H1 (cell line): ENCODE results near the gene KLHL8. TPM values are rescaled to one million over a fixed set of nuclear protein-coding genes. Genes with fewer than 3 reads are reported as not detected.

Source experiments
- CTCF ChIA-PET: fragments of 300-600 bp; sonication (Branson Sonifier 250); formaldehyde crosslinking; loops from one replicate; lab custom pipeline; 2021; ENCODE audit not compliant: partially characterized antibody; lab: Charles Lee
- POLR2A ChIA-PET: fragments of 300-600 bp; sonication (Branson Sonifier 250); formaldehyde crosslinking; loops from one replicate; lab custom pipeline; 2021; ENCODE audit warnings: inconsistent platforms; ENCODE audit not compliant: partially characterized antibody; lab: Charles Lee
- DNase-seq, 2 experiments: peaks; one replicate each; pipeline versions ENCODE4 v3.0.0 to v3.0.0-alpha.2; 2010 to 2022; ENCODE audit warnings: low spot score in 2 of 2, low read depth in 1 of 2, mixed read lengths in 1 of 2
- FAIRE-seq: peaks from 2 replicates; lab custom pipeline; 2011; peaks lifted over from hg19 to GRCh38; lab: Jason Lieb, UNC
- H2AFZ ChIP-seq: 2 replicates; pipeline ENCODE4 v1.8.1; 2012; ENCODE audit warnings: low read length, inconsistent platforms
- H2AK5ac ChIP-seq: 2 replicates; pipeline ENCODE4 v1.6.1; 2013; ENCODE audit warnings: low read depth, low read length
- H2BK120ac ChIP-seq: replicated peaks from 2 replicates; pipeline ENCODE3; 2013; ENCODE audit warnings: low read depth, low read length, inconsistent platforms
- H2BK12ac ChIP-seq: 2 replicates; pipeline ENCODE4 v1.6.1; 2013; ENCODE audit warnings: low read depth, low read length
- H2BK15ac ChIP-seq: 2 replicates; pipeline ENCODE4 v1.6.1; 2013; ENCODE audit warnings: low read length
- H2BK20ac ChIP-seq: 2 replicates; pipeline ENCODE4 v1.6.1; 2013; ENCODE audit warnings: low read length
- H2BK5ac ChIP-seq: 2 replicates; pipeline ENCODE4 v1.6.1; 2013; ENCODE audit warnings: low read depth, low read length
- H3K14ac ChIP-seq: 2 replicates; pipeline ENCODE4 v1.6.1; 2013; ENCODE audit warnings: inconsistent platforms; ENCODE audit not compliant: insufficient read length
- H3K18ac ChIP-seq: 2 replicates; pipeline ENCODE4 v1.6.1; 2013; ENCODE audit warnings: low read length; ENCODE audit errors: extremely low read depth
- H3K23ac ChIP-seq: 2 replicates; pipeline ENCODE4 v1.6.1; 2013; ENCODE audit warnings: inconsistent platforms; ENCODE audit not compliant: insufficient read length
- H3K23me2 ChIP-seq: 2 replicates; pipeline ENCODE4 v1.6.1; 2013; ENCODE audit warnings: low read depth, low read length
- H3K27ac ChIP-seq: 2 replicates; pipeline ENCODE4 v1.6.1; 2011; ENCODE audit warnings: low read depth, low read length, inconsistent platforms
- H3K27me3 ChIP-seq, 4 experiments: replicated peaks in 1 of 4; 1 replicate in 1 of 4; 2 replicates in 3 of 4; pipeline versions ENCODE4 v1.6.1 to v1.8.1; 2011 to 2013; ENCODE audit warnings: low read length in 3 of 4, mild to moderate bottlenecking in 3 of 4, inconsistent platforms in 2 of 4, mixed read lengths in 2 of 4, moderate library complexity in 1 of 4; ENCODE audit not compliant: control insufficient read depth in 3 of 4, insufficient read depth in 3 of 4; ENCODE audit errors: extremely low read depth in 1 of 4
- H3K36me3 ChIP-seq, 4 experiments: 2 replicates each; pipeline versions ENCODE4 v1.6.1 to v1.8.1; 2011 to 2013; ENCODE audit warnings: mild to moderate bottlenecking in 4 of 4, low read length in 3 of 4, moderate library complexity in 2 of 4, control low read depth in 1 of 4, inconsistent platforms in 1 of 4; ENCODE audit not compliant: insufficient read depth in 4 of 4, control insufficient read depth in 2 of 4
- H3K4ac ChIP-seq: replicated peaks from 2 replicates; pipeline ENCODE3; 2013; ENCODE audit warnings: low read length, low read depth, mixed read lengths, inconsistent platforms; ENCODE audit not compliant: insufficient read length
- H3K4me1 ChIP-seq, 4 experiments: replicated peaks in 1 of 4; 1 replicate in 1 of 4; 2 replicates in 3 of 4; pipeline versions ENCODE4 v1.6.1 to v1.8.1; 2011 to 2013; ENCODE audit warnings: low read length in 3 of 4, inconsistent platforms in 2 of 4, mixed read lengths in 1 of 4; ENCODE audit not compliant: insufficient read depth in 4 of 4, control insufficient read depth in 3 of 4
- H3K4me2 ChIP-seq, 2 experiments: 2 replicates each; pipeline versions ENCODE4 v1.6.1 to v1.8.1; 2011 to 2013; ENCODE audit warnings: low read depth in 2 of 2, low read length in 2 of 2, control low read depth in 1 of 2, inconsistent platforms in 1 of 2, mild to moderate bottlenecking in 1 of 2; ENCODE audit not compliant: insufficient read depth in 1 of 2
- H3K4me3 ChIP-seq, 4 experiments: fragments of 200-600, 300-600 bp in 1 of 4; sonication (generic), shearing (Covaris generic), sonication (Bioruptor Twin) in 1 of 4; 2 replicates each; pipeline versions ENCODE4 v1.5.1 to v1.8.1; 2011 to 2016; ENCODE audit warnings: low read length in 4 of 4, low read depth in 3 of 4, control low read depth in 2 of 4, inconsistent platforms in 2 of 4, mild to moderate bottlenecking in 2 of 4, mixed read lengths in 1 of 4, moderate library complexity in 1 of 4; ENCODE audit not compliant: insufficient read depth in 2 of 4; ENCODE audit errors: extremely low read depth in 1 of 4
- H3K56ac ChIP-seq: replicated peaks from 2 replicates; pipeline ENCODE3; 2013; ENCODE audit warnings: low read depth, mild to moderate bottlenecking, mixed read lengths, low read length, inconsistent platforms; ENCODE audit not compliant: insufficient read length
- H3K79me1 ChIP-seq: 2 replicates; pipeline ENCODE4 v1.6.1; 2013; ENCODE audit warnings: low read depth, low read length, control low read depth
- H3K79me2 ChIP-seq, 2 experiments: 2 replicates each; pipeline versions ENCODE4 v1.6.1 to v1.8.1; 2012 to 2013; ENCODE audit warnings: low read length in 2 of 2, mild to moderate bottlenecking in 2 of 2, inconsistent platforms in 1 of 2; ENCODE audit not compliant: insufficient read depth in 2 of 2, control insufficient read depth in 1 of 2
- H3K9ac ChIP-seq, 4 experiments: replicated peaks in 1 of 4; 1 replicate in 1 of 4; 2 replicates in 3 of 4; pipeline versions ENCODE4 v1.6.1 to v1.8.1; 2011 to 2013; ENCODE audit warnings: low read depth in 3 of 4, low read length in 3 of 4, control low read depth in 2 of 4, mild to moderate bottlenecking in 2 of 4, moderate library complexity in 2 of 4, inconsistent platforms in 1 of 4; ENCODE audit errors: extremely low read depth in 1 of 4
- H3K9me3 ChIP-seq, 2 experiments: 2 replicates each; pipeline versions ENCODE4 v1.6.1 to v1.8.1; 2012 to 2013; ENCODE audit warnings: mild to moderate bottlenecking in 2 of 2, moderate library complexity in 2 of 2, control low read depth in 1 of 2, inconsistent platforms in 1 of 2, low read depth in 1 of 2, low read length in 1 of 2, mixed read lengths in 1 of 2; ENCODE audit not compliant: insufficient read depth in 2 of 2
- H4K20me1 ChIP-seq, 2 experiments: replicated peaks in 1 of 2; 2 replicates each; pipeline versions ENCODE3 to v1.8.1; 2011 to 2013; ENCODE audit warnings: inconsistent platforms in 2 of 2, low read length in 2 of 2, mild to moderate bottlenecking in 1 of 2; ENCODE audit not compliant: insufficient read depth in 2 of 2, control insufficient read depth in 1 of 2
- H4K5ac ChIP-seq: 2 replicates; pipeline ENCODE4 v1.6.1; 2013; ENCODE audit warnings: low read length, low read depth, mixed read lengths, inconsistent platforms; ENCODE audit not compliant: insufficient read length
- H4K8ac ChIP-seq: 2 replicates; pipeline ENCODE4 v1.8.0; 2013; ENCODE audit warnings: mild to moderate bottlenecking, moderate library complexity, low read length, inconsistent platforms; ENCODE audit not compliant: insufficient read depth; ENCODE audit errors: extremely low read depth
- H4K91ac ChIP-seq: replicated peaks from 2 replicates; pipeline ENCODE3; 2013; ENCODE audit warnings: low read length, mixed read lengths, inconsistent platforms; ENCODE audit not compliant: insufficient read length
- FOSL1 ChIP-seq: IDR thresholded peaks from 2 replicates; pipeline ENCODE4 v1.6.1; 2011; ENCODE audit warnings: mild to moderate bottlenecking, low read depth, low read length, moderate library complexity; ENCODE audit not compliant: insufficient read depth
- RAD21 ChIP-seq, 2 experiments: IDR thresholded peaks in 1 of 2; conservative IDR thresholded peaks in 1 of 2; 2 replicates each; pipeline ENCODE4 v1.6.1; 2011; ENCODE audit warnings: low read depth in 2 of 2, low read length in 2 of 2, improper control_type of control experiment in 1 of 2, inconsistent platforms in 1 of 2, mild to moderate bottlenecking in 1 of 2, moderate library complexity in 1 of 2
- WGBS, 2 experiments: shearing (Covaris generic) in 1 of 2; methylation state at CpG; one replicate each; pipeline versions ENCODE4 v1.1.6 to v1.1.7; 2013 to 2015; ENCODE audit warnings: low lambda C conversion rate in 2 of 2, mixed read lengths in 2 of 2, inconsistent platforms in 1 of 2, low coverage in 1 of 2, missing lambda C conversion rate in 1 of 2; ENCODE audit not compliant: insufficient replicate concordance in 2 of 2, insufficient coverage in 1 of 2, insufficient read length in 1 of 2; ENCODE audit errors: extremely low coverage in 1 of 2, missing lambda C conversion rate in 1 of 2; 5-methylcytosine and 5-hydroxymethylcytosine counted together
- polyA plus RNA-seq, 7 experiments: library from polyadenylated mRNA; depleted of rRNA in 3 of 7; stranded (reverse) in 5 of 7; unstranded in 2 of 7; fragments of >200 nt in 5 of 7; fragments of 200-250 nt in 2 of 7; gene quantifications; 1 replicate in 5 of 7; 2 replicates in 1 of 7; 4 replicates in 1 of 7; pipeline versions ENCODE4 v1.2.1 to v1.2.3, GENCODE V29; 2011 to 2013; ENCODE audit warnings: missing spikeins in 2 of 7, mixed read lengths in 2 of 7
- total RNA-seq: library from RNA; stranded (reverse); fragmentation: NEBNext Ultra II Directional; extraction: Animal tissue kit (Norgen Biotek cat#: 25700); gene quantifications from 2 replicates; pipeline ENCODE4 v1.2.1, GENCODE V29; 2021
- TF ChIP-seq, protein P1 (sequence below), 3 experiments: IDR thresholded peaks; 1 replicate in 2 of 3; 2 replicates in 1 of 3; pipeline versions ENCODE4 v1.5.1 to v1.6.1; 2011; ENCODE audit warnings: low read length in 3 of 3, mild to moderate bottlenecking in 3 of 3, inconsistent platforms in 2 of 3, low read depth in 1 of 3, moderate library complexity in 1 of 3; ENCODE audit not compliant: insufficient read depth in 1 of 3; ENCODE audit errors: control extremely low read depth in 1 of 3

KLHL8 gene
- total and polyA plus RNA-seq, 2 of the 8 experiments (the other 6 are each of a cell fraction or from before 2014, with no cell fraction given), result 0.94 to 8.1 TPM

DNA sequence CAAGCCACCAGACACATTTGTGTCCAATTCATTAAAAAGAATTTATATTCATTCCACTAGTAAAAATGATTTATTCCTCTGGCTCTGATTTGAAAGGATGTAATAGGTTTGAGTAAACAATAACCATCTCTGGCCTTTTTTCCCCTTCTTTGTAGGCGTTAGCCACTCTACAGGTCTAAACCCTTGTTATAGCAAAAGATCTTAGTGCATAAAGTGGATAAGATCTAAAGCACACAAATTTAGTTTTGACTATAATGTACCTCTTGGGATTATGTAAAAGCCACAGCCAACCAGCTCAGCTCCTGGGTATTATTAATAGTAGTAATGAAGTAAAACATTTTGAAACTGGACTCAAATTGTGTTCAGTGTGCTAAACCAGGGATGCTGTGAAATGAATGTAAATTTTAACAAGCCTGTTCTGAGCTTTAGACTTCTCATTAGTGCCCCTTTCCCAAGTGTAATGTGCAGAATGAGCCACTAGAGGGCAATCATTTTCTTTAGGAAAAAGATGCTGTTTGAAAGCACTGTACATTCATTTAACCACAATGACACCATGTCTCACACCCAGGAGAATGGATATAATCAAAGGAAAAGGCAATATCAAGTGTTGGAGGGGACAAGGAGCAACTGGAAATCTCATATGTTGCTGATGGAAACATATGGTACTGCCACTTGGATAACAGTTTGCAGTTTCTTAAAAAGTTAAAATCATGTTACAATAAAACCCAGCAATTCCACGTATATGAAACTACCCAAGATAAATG, 69.7 kb downstream of the KLHL8 start:
- 47% methylated on average over 2 of the region's 2 CpGs; no CpG with 5 or more reads in 1 of the 2 experiments for WGBS, 2 experiments
- no peaks in the 10 kb centered on the region for H3K27me3 ChIP-seq
- no peak overlapping the region for H2BK15ac ChIP-seq
- no peak overlapping the region for H2AK5ac ChIP-seq
- H2BK5ac ChIP-seq, result no peak overlapping the region
- H3K56ac ChIP-seq, result no peak overlapping the region
- H3K18ac ChIP-seq, result no peak overlapping the region
- no peak overlapping the region for H3K9ac ChIP-seq
- H3K9me3 ChIP-seq, result no peaks in the 10 kb centered on the region
- peak in 1 of 2 experiments; percentile 64 for DNase-seq
- no peak overlapping the region for H4K5ac ChIP-seq
- no peak overlapping the region for H3K27ac ChIP-seq
- TF ChIP-seq FOSL1 (no peak), RAD21 (IDR thresholded peaks at IDR 0.05 in 1 of 2, conservative IDR thresholded peaks at IDR 0.05 in 1 of 2; ENCODE audit: low read depth in 2 of 2, low read length in 2 of 2) (peak; percentile 81)
- TF ChIP-seq, protein P1, sequence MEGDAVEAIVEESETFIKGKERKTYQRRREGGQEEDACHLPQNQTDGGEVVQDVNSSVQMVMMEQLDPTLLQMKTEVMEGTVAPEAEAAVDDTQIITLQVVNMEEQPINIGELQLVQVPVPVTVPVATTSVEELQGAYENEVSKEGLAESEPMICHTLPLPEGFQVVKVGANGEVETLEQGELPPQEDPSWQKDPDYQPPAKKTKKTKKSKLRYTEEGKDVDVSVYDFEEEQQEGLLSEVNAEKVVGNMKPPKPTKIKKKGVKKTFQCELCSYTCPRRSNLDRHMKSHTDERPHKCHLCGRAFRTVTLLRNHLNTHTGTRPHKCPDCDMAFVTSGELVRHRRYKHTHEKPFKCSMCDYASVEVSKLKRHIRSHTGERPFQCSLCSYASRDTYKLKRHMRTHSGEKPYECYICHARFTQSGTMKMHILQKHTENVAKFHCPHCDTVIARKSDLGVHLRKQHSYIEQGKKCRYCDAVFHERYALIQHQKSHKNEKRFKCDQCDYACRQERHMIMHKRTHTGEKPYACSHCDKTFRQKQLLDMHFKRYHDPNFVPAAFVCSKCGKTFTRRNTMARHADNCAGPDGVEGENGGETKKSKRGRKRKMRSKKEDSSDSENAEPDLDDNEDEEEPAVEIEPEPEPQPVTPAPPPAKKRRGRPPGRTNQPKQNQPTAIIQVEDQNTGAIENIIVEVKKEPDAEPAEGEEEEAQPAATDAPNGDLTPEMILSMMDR (IDR thresholded peaks at IDR 0.05; ENCODE audit: control extremely low read depth in 1 of 3, insufficient read depth in 1 of 3, low read depth in 1 of 3, low read length in 3 of 3), result peak in 2 of 3 experiments; percentile 60 to 82; a peak in 2 of 4 replicates
- TF ChIP-seq, all 59 proteins: peak for 2
- Histone ChIP-seq H4K91ac (no peak overlapping the region), H4K8ac (no peak overlapping the region), H3K79me1 (no peaks in the 10 kb centered on the region), H3K36me3 (no peaks in the 10 kb centered on the region), H3K4ac (no peak overlapping the region), H3K4me1 (peaks cover 0 to 3% (median 1%) of the 10 kb centered on the region in 4 experiments; a peak in 2 of 7 replicates), H2BK20ac (no peak overlapping the region), H3K79me2 (no peaks in the 10 kb centered on the region), H3K14ac (no peak overlapping the region), H2BK120ac (no peak overlapping the region), H2BK12ac (no peak overlapping the region), H2AFZ (no peak overlapping the region), H3K4me3 (no peak overlapping the region), H3K23me2 (no peaks in the 10 kb centered on the region), H3K23ac (no peak overlapping the region), H3K4me2 (no peak overlapping the region), H4K20me1 (no peaks in the 10 kb centered on the region)
- POLR2A ChIA-PET, result interaction anchor here (0.6 to 1.3 kb wide), 4 partner anchors 12 to 141 kb away, joined by 3 to 5 read pairs (median 3); partner anchors contain the start of gene KLHL8
- CTCF ChIA-PET, result interaction anchor here (0.6 to 3.5 kb wide), 52 partner anchors 10 to 864 kb away, joined by 3 to 40 read pairs (median 4); partner anchors contain the start of genes KLHL8 and SPARCL1
- peak; percentile 99 for FAIRE-seq
